Measurements from ENCODE around the gene HTD2. TPM values are rescaled to one million over a fixed set of nuclear protein-coding genes. Genes with fewer than 3 reads are reported as not detected.

Gene HTD2
- total and polyA plus RNA-seq, 2 donors (not counting 3 experiments of a cell fraction or from before 2014, with no cell fraction given): 8.2 to 10.3 TPM

DNA sequence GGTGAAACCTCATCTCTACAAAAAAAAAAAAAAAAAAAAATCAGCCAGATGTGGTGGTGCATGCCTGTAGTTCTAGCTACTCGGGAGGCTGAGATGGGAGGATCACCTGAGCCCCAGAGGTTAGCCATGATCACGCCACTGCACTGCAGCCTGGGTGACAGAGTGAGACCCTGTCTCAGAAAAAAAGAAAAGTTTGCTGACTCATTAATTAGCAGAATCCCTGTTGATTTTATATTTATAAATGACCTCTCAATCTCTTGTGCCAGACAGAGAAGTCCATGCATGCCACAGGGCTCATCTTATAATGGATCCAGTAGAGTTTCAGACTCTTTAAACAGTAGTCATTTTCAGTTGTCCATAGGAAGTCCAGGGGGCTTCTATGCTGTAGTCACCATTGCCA is 35.8 kb upstream of the HTD2 start:
- H3K9me3 ChIP-seq (replicated peaks; ENCODE audit: control insufficient read depth, insufficient read depth, low read length): no peaks in the 10 kb centered on the region
- intact Hi-C loops (cut with micrococcal nuclease) (no loop called here), dilution Hi-C loops (cut with MboI; ENCODE audit: extremely low pct_ligation_motif_present, low sequenced_read_pairs) (no loop called here)
- FAIRE-seq (no peak), DNase-seq (ENCODE audit: low read depth, low spot score) (no peak)
- no TSS peak for BruUV-seq (replicated peaks)
- no peaks in the 10 kb centered on the region for H3K27me3 ChIP-seq (ENCODE audit: control insufficient read depth in 2 of 2, insufficient read depth in 2 of 2, low read length in 2 of 2)
- TF ChIP-seq EZH2 (IDR thresholded peaks at IDR 0.05; ENCODE audit: borderline replicate concordance, low read depth, low read length, severe bottlenecking): no peak
- TF ChIP-seq POLR2AphosphoS5 (IDR thresholded peaks at IDR 0.05; ENCODE audit: insufficient read depth, low read depth, low read length): no peak
- TF ChIP-seq FOS (IDR thresholded peaks at IDR 0.05; ENCODE audit: borderline replicate concordance, insufficient read depth, low read length): no peak
- no peak for TF ChIP-seq JUN (IDR thresholded peaks at IDR 0.05; ENCODE audit: borderline replicate concordance, insufficient read depth, insufficient read length, low read depth)
- no peak for TF ChIP-seq POLR2A (IDR thresholded peaks at IDR 0.05; ENCODE audit: low read depth, low read length)
- TF ChIP-seq, protein P1, sequence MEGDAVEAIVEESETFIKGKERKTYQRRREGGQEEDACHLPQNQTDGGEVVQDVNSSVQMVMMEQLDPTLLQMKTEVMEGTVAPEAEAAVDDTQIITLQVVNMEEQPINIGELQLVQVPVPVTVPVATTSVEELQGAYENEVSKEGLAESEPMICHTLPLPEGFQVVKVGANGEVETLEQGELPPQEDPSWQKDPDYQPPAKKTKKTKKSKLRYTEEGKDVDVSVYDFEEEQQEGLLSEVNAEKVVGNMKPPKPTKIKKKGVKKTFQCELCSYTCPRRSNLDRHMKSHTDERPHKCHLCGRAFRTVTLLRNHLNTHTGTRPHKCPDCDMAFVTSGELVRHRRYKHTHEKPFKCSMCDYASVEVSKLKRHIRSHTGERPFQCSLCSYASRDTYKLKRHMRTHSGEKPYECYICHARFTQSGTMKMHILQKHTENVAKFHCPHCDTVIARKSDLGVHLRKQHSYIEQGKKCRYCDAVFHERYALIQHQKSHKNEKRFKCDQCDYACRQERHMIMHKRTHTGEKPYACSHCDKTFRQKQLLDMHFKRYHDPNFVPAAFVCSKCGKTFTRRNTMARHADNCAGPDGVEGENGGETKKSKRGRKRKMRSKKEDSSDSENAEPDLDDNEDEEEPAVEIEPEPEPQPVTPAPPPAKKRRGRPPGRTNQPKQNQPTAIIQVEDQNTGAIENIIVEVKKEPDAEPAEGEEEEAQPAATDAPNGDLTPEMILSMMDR (IDR thresholded peaks at IDR 0.05; ENCODE audit: extremely low read depth in 1 of 2, insufficient read depth in 1 of 2, low read depth in 1 of 2, low read length in 2 of 2): no peak
- TF ChIP-seq MYC (IDR thresholded peaks at IDR 0.05; ENCODE audit: low read depth, low read length): no peak
- TF ChIP-seq, protein P2, sequence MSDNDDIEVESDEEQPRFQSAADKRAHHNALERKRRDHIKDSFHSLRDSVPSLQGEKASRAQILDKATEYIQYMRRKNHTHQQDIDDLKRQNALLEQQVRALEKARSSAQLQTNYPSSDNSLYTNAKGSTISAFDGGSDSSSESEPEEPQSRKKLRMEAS (IDR thresholded peaks at IDR 0.05; ENCODE audit: insufficient read depth, insufficient read length): no peak
- no peak for TF ChIP-seq GATA2 (IDR thresholded peaks at IDR 0.05; ENCODE audit: insufficient read depth, insufficient read length, low read depth, low read length)
- POLR2A ChIA-PET: no interaction called here
- H3K79me2 ChIP-seq (ENCODE audit: control insufficient read depth, insufficient read depth, low read length): no peaks in the 10 kb centered on the region
- H3K36me3 ChIP-seq (ENCODE audit: control insufficient read depth in 2 of 2, extremely low read depth in 1 of 2, insufficient read depth in 2 of 2, low read length in 2 of 2): peaks cover 0 to 3% of the 10 kb centered on the region in 2 experiments
- no peak overlapping the region for H3K9ac ChIP-seq (replicated peaks; ENCODE audit: extremely low read depth, insufficient read depth, low read length)
- no peak overlapping the region for H3K27ac ChIP-seq (ENCODE audit: insufficient read depth, low read depth, low read length)
- no peaks in the 10 kb centered on the region for H4K20me1 ChIP-seq (replicated peaks; ENCODE audit: control insufficient read depth, extremely low read depth, insufficient read depth, low read length)
- H3K4me1 ChIP-seq (ENCODE audit: control insufficient read depth, extremely low read depth, insufficient read depth, low read length): peaks cover 19% of the 10 kb centered on the region
- H3K9me1 ChIP-seq (replicated peaks; ENCODE audit: control insufficient read depth, extremely low read depth, insufficient read depth, low read length): no peaks in the 10 kb centered on the region
- H2AFZ ChIP-seq (ENCODE audit: low read depth, low read length): no peak overlapping the region
- no peak overlapping the region for H3K4me2 ChIP-seq (ENCODE audit: insufficient read depth, low read length)
- H3K4me3 ChIP-seq (replicated peaks in 1 of 3; ENCODE audit: insufficient read depth in 1 of 3, low read depth in 1 of 3, low read length in 3 of 3): no peak overlapping the region
- CTCF ChIA-PET: interaction anchor here (0.9 to 3.4 kb wide), 5 partner anchors 30 to 93 kb away, joined by 3 to 28 read pairs (median 5); partner anchors contain the start of genes HTD2 and RPP14

Measured in endothelial cell of umbilical vein (primary cell).